ENCODE results near the gene GOLGA6A.
"Not testable (repeated sequence)": the region's sequence is repeated elsewhere in the genome, so short reads cannot be mapped to it uniquely, and the experiment has no call there.

DNA sequence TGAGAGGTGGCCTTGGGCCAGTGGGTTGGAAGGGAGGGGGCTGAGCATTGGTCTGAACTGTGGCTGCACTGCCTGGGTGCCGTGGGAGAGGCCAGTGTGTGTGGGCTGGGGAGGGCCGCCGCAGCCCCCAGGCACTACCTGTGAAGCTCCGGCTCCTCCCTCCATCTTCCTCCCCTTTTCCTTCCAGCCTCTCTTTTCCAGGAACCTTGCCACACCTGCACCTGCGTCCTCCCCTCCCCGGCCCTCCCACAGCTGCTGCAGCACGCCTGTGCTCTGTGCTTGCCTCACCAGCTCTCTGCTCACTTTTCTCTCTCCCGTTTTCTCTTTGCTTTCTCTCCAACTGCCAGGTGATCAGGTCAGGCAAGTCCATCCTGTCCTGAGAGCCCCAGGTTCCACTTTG lies 17.5 kb downstream of the GOLGA6A start:
- TF ChIP-seq, protein P1, sequence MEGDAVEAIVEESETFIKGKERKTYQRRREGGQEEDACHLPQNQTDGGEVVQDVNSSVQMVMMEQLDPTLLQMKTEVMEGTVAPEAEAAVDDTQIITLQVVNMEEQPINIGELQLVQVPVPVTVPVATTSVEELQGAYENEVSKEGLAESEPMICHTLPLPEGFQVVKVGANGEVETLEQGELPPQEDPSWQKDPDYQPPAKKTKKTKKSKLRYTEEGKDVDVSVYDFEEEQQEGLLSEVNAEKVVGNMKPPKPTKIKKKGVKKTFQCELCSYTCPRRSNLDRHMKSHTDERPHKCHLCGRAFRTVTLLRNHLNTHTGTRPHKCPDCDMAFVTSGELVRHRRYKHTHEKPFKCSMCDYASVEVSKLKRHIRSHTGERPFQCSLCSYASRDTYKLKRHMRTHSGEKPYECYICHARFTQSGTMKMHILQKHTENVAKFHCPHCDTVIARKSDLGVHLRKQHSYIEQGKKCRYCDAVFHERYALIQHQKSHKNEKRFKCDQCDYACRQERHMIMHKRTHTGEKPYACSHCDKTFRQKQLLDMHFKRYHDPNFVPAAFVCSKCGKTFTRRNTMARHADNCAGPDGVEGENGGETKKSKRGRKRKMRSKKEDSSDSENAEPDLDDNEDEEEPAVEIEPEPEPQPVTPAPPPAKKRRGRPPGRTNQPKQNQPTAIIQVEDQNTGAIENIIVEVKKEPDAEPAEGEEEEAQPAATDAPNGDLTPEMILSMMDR (IDR thresholded peaks at IDR 0.05; ENCODE audit: low read depth, low read length, poor library complexity, severe bottlenecking): not testable (repeated sequence)
- TF ChIP-seq EZH2phosphoT487 (IDR thresholded peaks at IDR 0.05; ENCODE audit: borderline replicate concordance, low read length): not testable (repeated sequence)

Measured in DOHH2 (cell line).